K562 (cell line): ENCODE measurements around the gene ATP9B. TPM values are rescaled to one million over a fixed set of nuclear protein-coding genes. Genes with fewer than 3 reads are reported as not detected.

Source experiments
- ATAC-seq: fragments of 200-7000 bp; cut with Tn5 transposase; 3 replicates; pipeline ENCODE4 v1.9.1; 2020; ENCODE audit warnings: moderate library complexity
- BruUV-seq: library from RNA; stranded (reverse); fragments of 400-500 nt; replicated peaks from 2 replicates; lab custom pipeline; 2021; lab: Mats Ljungman, UMichigan
- CTCF ChIA-PET: fragments of 300-600 bp; formaldehyde crosslinking; extraction: SDS; loops from one replicate; lab custom pipeline; 2021; ENCODE audit warnings: low intra/inter-chr PET ratio; lab: Yijun Ruan, JAX
- POLR2A ChIA-PET: fragments of 300-600, 350-650 bp; sonication (Branson Sonifier 250); formaldehyde crosslinking; extraction: SDS; loops from one replicate; lab custom pipeline; 2021; ENCODE audit warnings: antibody characterized with exemption, inconsistent platforms; lab: Yijun Ruan, JAX
- DNase-seq, 4 experiments: peaks; one replicate each; pipeline versions ENCODE4 v3.0.0 to v3.0.0-alpha.2; 2011 to 2018; ENCODE audit warnings: low spot score in 3 of 4, mixed read lengths in 3 of 4; ENCODE audit errors: extremely low read depth in 1 of 4
- FAIRE-seq: peaks from 2 replicates; lab custom pipeline; 2011; peaks lifted over from hg19 to GRCh38; lab: Jason Lieb, UNC
- H2AFZ ChIP-seq: 2 replicates; pipeline ENCODE4 v1.6.0; 2011; ENCODE audit warnings: low read depth, low read length, control low read depth, inconsistent platforms
- H3K27ac ChIP-seq: fragments of 200-600 bp; 3 replicates; pipeline ENCODE4 v1.8.0; 2011; ENCODE audit warnings: low read depth, mild to moderate bottlenecking, control low read depth, inconsistent platforms, low read length, moderate library complexity, mixed read lengths; ENCODE audit errors: extremely low read depth
- H3K27me3 ChIP-seq, 2 experiments: fragments of 300-600 bp in 1 of 2; 2 replicates in 1 of 2; 3 replicates in 1 of 2; pipeline versions ENCODE4 v1.6.0 to v1.8.0; 2011; ENCODE audit warnings: inconsistent platforms in 2 of 2, low read length in 2 of 2, mild to moderate bottlenecking in 1 of 2, mixed read lengths in 1 of 2, moderate library complexity in 1 of 2; ENCODE audit not compliant: control insufficient read depth in 2 of 2, insufficient read depth in 2 of 2
- H3K36me3 ChIP-seq: fragments of 300-600 bp; 3 replicates; pipeline ENCODE4 v1.8.0; 2011; ENCODE audit warnings: mild to moderate bottlenecking, low read length, inconsistent platforms; ENCODE audit not compliant: control insufficient read depth, insufficient read depth
- H3K4me1 ChIP-seq, 2 experiments: fragments of 200-600 bp in 1 of 2; replicated peaks in 1 of 2; 2 replicates in 1 of 2; 3 replicates in 1 of 2; pipeline versions ENCODE4 v1.5.1 to v1.8.0; 2011; ENCODE audit warnings: inconsistent platforms in 2 of 2, low read length in 2 of 2, mild to moderate bottlenecking in 1 of 2, mixed read lengths in 1 of 2, moderate library complexity in 1 of 2; ENCODE audit not compliant: control insufficient read depth in 2 of 2, insufficient read depth in 2 of 2
- H3K4me2 ChIP-seq: 2 replicates; pipeline ENCODE4 v1.6.1; 2011; ENCODE audit warnings: low read length, control low read depth, inconsistent platforms, mixed read lengths; ENCODE audit not compliant: insufficient read depth
- H3K4me3 ChIP-seq: fragments of 200-600 bp; sonication (generic), shearing (Covaris generic); 2 replicates; pipeline ENCODE4 v1.5.1; 2016; ENCODE audit warnings: control low read depth, inconsistent platforms
- H3K79me2 ChIP-seq: fragments of 200-600 bp; 3 replicates; pipeline ENCODE4 v1.8.0; 2011; ENCODE audit warnings: low read length, inconsistent platforms; ENCODE audit not compliant: control insufficient read depth, insufficient read depth
- H3K9ac ChIP-seq, 2 experiments: 2 replicates each; pipeline versions ENCODE4 v1.6.0 to v1.6.1; 2011; ENCODE audit warnings: low read depth in 2 of 2, low read length in 2 of 2, control low read depth in 1 of 2, inconsistent platforms in 1 of 2, mild to moderate bottlenecking in 1 of 2, mixed read lengths in 1 of 2; ENCODE audit not compliant: insufficient read depth in 1 of 2
- H3K9me1 ChIP-seq: one replicate; pipeline ENCODE4 v1.6.0; 2011; ENCODE audit warnings: inconsistent platforms, mild to moderate bottlenecking, low read length, moderate library complexity; ENCODE audit not compliant: control insufficient read depth, insufficient read depth
- H3K9me3 ChIP-seq: replicated peaks from 2 replicates; pipeline ENCODE4 v1.5.1; 2011; ENCODE audit warnings: low read depth, low read length, inconsistent platforms; ENCODE audit not compliant: control insufficient read depth, insufficient read depth
- H4K20me1 ChIP-seq: replicated peaks from 2 replicates; pipeline ENCODE4 v1.6.1; 2011; ENCODE audit warnings: low read length, inconsistent platforms, mixed read lengths; ENCODE audit not compliant: control insufficient read depth, insufficient read depth
- CC2D1A ChIP-seq: fragments of 450-650 bp; IDR thresholded peaks from 2 replicates; pipeline ENCODE4 v1.6.1; 2017; ENCODE audit warnings: mild to moderate bottlenecking
- HDAC6 ChIP-seq: IDR thresholded peaks from 2 replicates; pipeline ENCODE4 v1.6.1; 2012; ENCODE audit warnings: low read depth, mild to moderate bottlenecking, control low read depth, inconsistent platforms, low read length, moderate library complexity
- JUNB ChIP-seq: fragments of 450-650 bp; formaldehyde crosslinking; conservative IDR thresholded peaks from 2 replicates; pipeline ENCODE4 v1.4.0; 2020; ENCODE audit warnings: mild to moderate bottlenecking
- JUND ChIP-seq, 2 experiments: IDR thresholded peaks; 2 replicates in 1 of 2; 3 replicates in 1 of 2; pipeline ENCODE4 v1.6.1; 2011; ENCODE audit warnings: borderline replicate concordance in 2 of 2, low read depth in 2 of 2, low read length in 2 of 2, improper control_type of control experiment in 1 of 2, missing biosample characterization in 1 of 2, missing genetic modification characterization in 1 of 2, missing genetic modification reagents in 1 of 2
- LARP7 ChIP-seq: fragments of 450-650 bp; IDR thresholded peaks from 2 replicates; pipeline ENCODE4 v1.6.1; 2016
- MYC ChIP-seq, 2 experiments: fragments of 250-450 bp in 1 of 2; sonication (Bioruptor Pico) in 1 of 2; IDR thresholded peaks; 2 replicates each; pipeline versions ENCODE4 v1.5.1 to v1.6.1; 2012 to 2021; ENCODE audit warnings: low read depth in 2 of 2, borderline replicate concordance in 1 of 2, improper control_type of control experiment in 1 of 2, low read length in 1 of 2, mild to moderate bottlenecking in 1 of 2, moderate library complexity in 1 of 2
- POU5F1 ChIP-seq: fragments of 150-350 bp; IDR thresholded peaks from 2 replicates; pipeline ENCODE4 v1.6.1; 2014; ENCODE audit warnings: borderline replicate concordance, low read length, low read depth, mild to moderate bottlenecking; ENCODE audit not compliant: partially characterized antibody
- SMAD3 ChIP-seq: fragments of 450-650 bp; formaldehyde crosslinking; conservative IDR thresholded peaks from 2 replicates; pipeline ENCODE4 v1.4.0; 2020; ENCODE audit warnings: mild to moderate bottlenecking
- TEAD1 ChIP-seq, 2 experiments: fragments of 450-650 bp in 1 of 2; sonication (generic) in 1 of 2; formaldehyde crosslinking; IDR thresholded peaks; 2 replicates each; pipeline versions ENCODE4 v1.4.0 to v1.8.0; 2020 to 2022; ENCODE audit warnings: mild to moderate bottlenecking in 2 of 2, missing genetic modification reagents in 1 of 2
- ZBTB34 ChIP-seq: fragments of 250-450 bp; sonication (Bioruptor Pico); IDR thresholded peaks from 2 replicates; pipeline ENCODE4 v1.8.0; 2021; ENCODE audit warnings: mild to moderate bottlenecking, moderate library complexity
- ZNF347 ChIP-seq: fragments of 450-650 bp; formaldehyde crosslinking; IDR thresholded peaks from 2 replicates; pipeline ENCODE4 v1.4.0; 2020; ENCODE audit warnings: low read depth, mild to moderate bottlenecking, moderate library complexity
- WGBS: fragments of 100-300 bp; shearing (Covaris generic); methylation state at CpG from one replicate; pipeline ENCODE4 v1.1.6; 2016; ENCODE audit warnings: low coverage, mixed read lengths; ENCODE audit not compliant: insufficient coverage; ENCODE audit errors: missing lambda C conversion rate; 5-methylcytosine and 5-hydroxymethylcytosine counted together
- in situ Hi-C: fragments of 300-500 bp; cut with MboI; formaldehyde crosslinking; loops from 4 replicates; pipeline ENCODE4 v1.15.0; 2018; ENCODE audit warnings: inconsistent platforms, mixed read lengths
- intact Hi-C: fragments of 100-400 bp; cut with micrococcal nuclease; formaldehyde crosslinking; loops from 2 replicates; pipeline ENCODE4 v1.14.2; 2022
- polyA plus RNA-seq, 8 experiments: library from polyadenylated mRNA; depleted of rRNA in 4 of 8; stranded (reverse) in 5 of 8; unstranded in 3 of 8; fragments of >200 nt; fragmentation: Nextera tagmentation in 2 of 8; fragmentation: Illumina TruSeq in 1 of 8; extraction: Ambion mirVana in 2 of 8; extraction: Trizol in 1 of 8; gene quantifications; 2 replicates each; pipeline versions ENCODE4 v1.2.1 to v1.2.3, GENCODE V29; 2011 to 2014; ENCODE audit warnings: inconsistent platforms in 1 of 8, missing spikeins in 1 of 8
- total RNA-seq, 7 experiments: library from RNA; depleted of rRNA in 6 of 7; stranded (reverse); fragments of >200 nt in 6 of 7; fragmentation: Illumina TruSeq in 2 of 7; extraction: Trizol in 2 of 7; gene quantifications; 2 replicates each; pipeline versions ENCODE4 v1.2.1 to v1.2.3, GENCODE V29; 2011 to 2021; ENCODE audit warnings: low replicate concordance in 1 of 7

ATP9B gene
- total and polyA plus RNA-seq, 9 of the 15 experiments (the other 6 are each of a cell fraction or from before 2014, with no cell fraction given), result 0.66 to 13.2 (median 7.9) TPM

- in situ Hi-C loops (no loop called here), intact Hi-C loops (no loop called here)
- no peak overlapping the region for H3K9ac ChIP-seq
- CTCF ChIA-PET, result no interaction called here
- TF ChIP-seq CC2D1A, result no peak
- no peak for TF ChIP-seq JUND (IDR thresholded peaks at IDR 0.05; ENCODE audit: borderline replicate concordance, low read depth, low read length)
- no peak for TF ChIP-seq JUND (tag; IDR thresholded peaks at IDR 0.05; ENCODE audit: borderline replicate concordance, low read depth, low read length)
- TF ChIP-seq ZBTB34, result no peak
- no peak for TF ChIP-seq HDAC6
- TF ChIP-seq JUNB (CRISPR knock-in tag), result no peak
- no peak for TF ChIP-seq ZNF347 (CRISPR knock-in tag)
- TF ChIP-seq LARP7, result no peak
- no peak for TF ChIP-seq MYC (IDR thresholded peaks at IDR 0.05; ENCODE audit: low read depth, low read length)
- TF ChIP-seq MYC (CRISPR knock-in tag; IDR thresholded peaks at IDR 0.05; ENCODE audit: borderline replicate concordance, low read depth), result no peak
- TF ChIP-seq TEAD1 (CRISPR knock-in tag; IDR thresholded peaks at IDR 0.05), result no peak
- no peak for TF ChIP-seq POU5F1
- no peak for TF ChIP-seq SMAD3 (CRISPR knock-in tag)
- TF ChIP-seq, all 486 proteins: peak for 0
- 88% methylated on average over 1 of the region's 3 CpGs for WGBS
- POLR2A ChIA-PET, result no interaction called here
- Histone ChIP-seq H3K9me1 (no peaks in the 10 kb centered on the region), H3K36me3 (no peaks in the 10 kb centered on the region; the same call in 2 of the 3 replicates), H3K27ac (no peak overlapping the region), H2AFZ (no peak overlapping the region), H3K4me3 (no peak overlapping the region), H3K27me3 (no peaks in the 10 kb centered on the region), H3K79me2 (peaks cover 29% of the 10 kb centered on the region), H3K4me2 (no peak overlapping the region), H4K20me1 (no peaks in the 10 kb centered on the region), H3K9me3 (no peaks in the 10 kb centered on the region), H3K4me1 (no peaks in the 10 kb centered on the region)
- no peak for DNase-seq
- no peak for FAIRE-seq
- BruUV-seq, result no TSS peak
- ATAC-seq, result no peak
Observed at GRCh38 chr18:79093986-79094385, 24.8 kb downstream of the ATP9B start.
